NCI-H510A (cell line): ENCODE measurements around the gene IL17REL.
"Not testable (repeated sequence)": the region's sequence is repeated elsewhere in the genome, so short reads cannot be mapped to it uniquely, and the experiment has no call there.

ENCODE experiments used
- DNase-seq: peaks from one replicate; lab custom pipeline; 2025; lab: John Stamatoyannopoulos, UW

The IL17REL gene

GRCh38 chr22:49956418-49956770 is 56.2 kb downstream of the IL17REL start:
- no peak for DNase-seq

- no peak for DNase-seq
Measured at GRCh38 chr22:49955581-49956417, 56.8 kb downstream of the IL17REL start.

- DNase-seq = no peak
Measured at GRCh38 chr22:49954991-49955580, 57.5 kb downstream of the IL17REL start.

GRCh38 chr22:49954354-49954753 is 58.2 kb downstream of the IL17REL start:
- no peak for DNase-seq

GRCh38 chr22:49953680-49954344 is 58.8 kb downstream of the IL17REL start:
- no peak for DNase-seq

- DNase-seq = no peak
Measured at GRCh38 chr22:49953027-49953679, 59.4 kb downstream of the IL17REL start.

- DNase-seq = no peak
Measured at GRCh38 chr22:49951986-49952896, 60.3 kb downstream of the IL17REL start.

GRCh38 chr22:49951678-49951985 is 60.9 kb downstream of the IL17REL start:
- no peak for DNase-seq

GRCh38 chr22:49951000-49951677 is 61.4 kb downstream of the IL17REL start:
- DNase-seq = peak; percentile 78

GRCh38 chr22:49950396-49950994 is 62.1 kb downstream of the IL17REL start:
- no peak for DNase-seq

GRCh38 chr22:49949914-49950292 is 62.7 kb downstream of the IL17REL start:
- no peak for DNase-seq

GRCh38 chr22:49948958-49949913 is 63.3 kb downstream of the IL17REL start:
- no peak for DNase-seq

- no peak for DNase-seq
Measured at GRCh38 chr22:49948116-49948957, 64.2 kb downstream of the IL17REL start.

- DNase-seq = no peak
Measured at GRCh38 chr22:49947296-49947622, 65.3 kb downstream of the IL17REL start.

GRCh38 chr22:49946612-49947295 is 65.8 kb downstream of the IL17REL start:
- DNase-seq = no peak

GRCh38 chr22:49945042-49945794 is 67.3 kb downstream of the IL17REL start:
- not testable (repeated sequence) for DNase-seq
